Activated CD4-positive, alpha-beta T cell treated with anti-CD3 and anti-CD28 coated beads for 48 hours (primary cell): Measurements from ENCODE around the gene SLC25A20.
"Not testable (repeated sequence)": the region's sequence is repeated elsewhere in the genome, so short reads cannot be mapped to it uniquely, and the experiment has no call there.

Experiments
- DNase-seq: peaks from one replicate; pipeline ENCODE4 v3.0.0-alpha.2; 2020

Gene SLC25A20

GRCh38 chr3:48898383-48899234, at the start of gene SLC25A20:
TSS of gene SLC25A20 (minus strand) at chr3:48898882. CDS start at chr3:48898794, 88 bp downstream.
- DNase-seq: peak; percentile 95

- no peak for DNase-seq
Observed at GRCh38 chr3:48945891-48946549, 47.3 kb upstream of the SLC25A20 start.

GRCh38 chr3:48945432-48945831, 46.8 kb upstream of the SLC25A20 start:
- DNase-seq: no peak

GRCh38 chr3:48938689-48939088, 40.0 kb upstream of the SLC25A20 start:
- no peak for DNase-seq

- no peak for DNase-seq
Observed at GRCh38 chr3:48938156-48938555, 39.5 kb upstream of the SLC25A20 start.

GRCh38 chr3:48935530-48935929, 36.8 kb upstream of the SLC25A20 start:
- no peak for DNase-seq

GRCh38 chr3:48934333-48934991, 35.8 kb upstream of the SLC25A20 start:
- DNase-seq: no peak

GRCh38 chr3:48931944-48932580, 33.4 kb upstream of the SLC25A20 start:
- no peak for DNase-seq

- DNase-seq: no peak
Observed at GRCh38 chr3:48930590-48930989, 31.9 kb upstream of the SLC25A20 start.

- DNase-seq: no peak
Observed at GRCh38 chr3:48929358-48930035, 30.8 kb upstream of the SLC25A20 start.

- DNase-seq: no peak
Observed at GRCh38 chr3:48928679-48929078, 30.0 kb upstream of the SLC25A20 start.

GRCh38 chr3:48927928-48928327, 29.2 kb upstream of the SLC25A20 start:
- no peak for DNase-seq

GRCh38 chr3:48926425-48927392, 28.0 kb upstream of the SLC25A20 start:
- peak; percentile 43 for DNase-seq

- DNase-seq: peak; percentile 72
Observed at GRCh38 chr3:48919215-48920138, 20.8 kb upstream of the SLC25A20 start.

- DNase-seq: peak; percentile 92
Observed at GRCh38 chr3:48918388-48919214, 19.9 kb upstream of the SLC25A20 start, which contains the start of gene ARIH2. TSS of gene ARIH2 (plus strand) at chr3:48918842. CDS start at chr3:48927559, 8,717 bp downstream.

- DNase-seq: peak; percentile 43
Observed at GRCh38 chr3:48915296-48915695, 16.6 kb upstream of the SLC25A20 start.

- DNase-seq: not testable (repeated sequence)
Observed at GRCh38 chr3:48907026-48907425, 8.3 kb upstream of the SLC25A20 start.

- DNase-seq: no peak
Observed at GRCh38 chr3:48899273-48899672, 591 bp upstream of the SLC25A20 start.
